H1 (cell line): ENCODE results near the gene ZNF823. TPM values are rescaled to one million over a fixed set of nuclear protein-coding genes. Genes with fewer than 3 reads are reported as not detected.

Source experiments
- BACH1 ChIP-seq: IDR thresholded peaks from 2 replicates; pipeline ENCODE4 v1.6.1; 2012; ENCODE audit warnings: low read length, improper control_type of control experiment
- CREB1 ChIP-seq: IDR thresholded peaks from 2 replicates; pipeline ENCODE4 v1.6.1; 2012; ENCODE audit warnings: inconsistent platforms
- HDAC2 ChIP-seq, 2 experiments: fragments of 300-600 bp in 1 of 2; sonication (generic) in 1 of 2; IDR thresholded peaks; 2 replicates each; pipeline ENCODE4 v1.6.1; 2011 to 2012; ENCODE audit warnings: low read depth in 2 of 2, low read length in 2 of 2, mild to moderate bottlenecking in 2 of 2, moderate library complexity in 2 of 2, borderline replicate concordance in 1 of 2, inconsistent platforms in 1 of 2
- NRF1 ChIP-seq: IDR thresholded peaks from 2 replicates; pipeline ENCODE4 v1.6.1; 2011; ENCODE audit warnings: mild to moderate bottlenecking, low read depth, low read length, improper control_type of control experiment
- PHF8 ChIP-seq: fragments of 200-600 bp; sonication (generic); conservative IDR thresholded peaks from 2 replicates; pipeline ENCODE4 v1.7.1; 2012; ENCODE audit warnings: low read depth, mild to moderate bottlenecking, inconsistent platforms, low read length, moderate library complexity
- RFX5 ChIP-seq: IDR thresholded peaks from 2 replicates; pipeline ENCODE4 v1.6.1; 2011; ENCODE audit warnings: low read depth, low read length, improper control_type of control experiment, borderline replicate concordance
- SP1 ChIP-seq: IDR thresholded peaks from 2 replicates; pipeline ENCODE4 v1.6.1; 2011; ENCODE audit warnings: low read depth, low read length
- polyA plus RNA-seq, 7 experiments: library from polyadenylated mRNA; depleted of rRNA in 3 of 7; stranded (reverse) in 5 of 7; unstranded in 2 of 7; fragments of >200 nt in 5 of 7; fragments of 200-250 nt in 2 of 7; gene quantifications; 1 replicate in 5 of 7; 2 replicates in 1 of 7; 4 replicates in 1 of 7; pipeline versions ENCODE4 v1.2.1 to v1.2.3, GENCODE V29; 2011 to 2013; ENCODE audit warnings: missing spikeins in 2 of 7, mixed read lengths in 2 of 7
- total RNA-seq: library from RNA; stranded (reverse); fragmentation: NEBNext Ultra II Directional; extraction: Animal tissue kit (Norgen Biotek cat#: 25700); gene quantifications from 2 replicates; pipeline ENCODE4 v1.2.1, GENCODE V29; 2021

The ZNF823 gene
- total and polyA plus RNA-seq, 2 of the 8 experiments (the other 6 are each of a cell fraction or from before 2014, with no cell fraction given), result 0.73 to 2.4 TPM

- TF ChIP-seq BACH1 (no peak), SP1 (no peak), HDAC2 (IDR thresholded peaks at IDR 0.05; ENCODE audit: borderline replicate concordance in 1 of 2, low read depth in 2 of 2, low read length in 2 of 2) (no peak), NRF1 (no peak), PHF8 (no peak), CREB1 (no peak), RFX5 (no peak)
Measured at GRCh38 chr19:11784356-11784755, 45.6 kb upstream of the ZNF823 start (continued).
